KOPT-K1 (cell line): ENCODE measurements around the gene TBC1D17.

Experiments
- H3K27ac ChIP-seq: fragments of 200-600 bp; sonication (generic); 2 replicates; pipeline ENCODE4 v1.5.1; 2016; ENCODE audit warnings: antibody characterized with exemption, mild to moderate bottlenecking, low read depth, low read length; ENCODE audit not compliant: poor library complexity, severe bottlenecking
- H3K36me3 ChIP-seq: fragments of 200-600 bp; sonication (generic); 2 replicates; pipeline ENCODE4 v1.5.1; 2017; ENCODE audit warnings: antibody characterized with exemption, mild to moderate bottlenecking, low read length, moderate library complexity; ENCODE audit not compliant: insufficient read depth
- H3K9me3 ChIP-seq: fragments of 200-600 bp; sonication (generic); 2 replicates; pipeline ENCODE4 v1.5.1; 2017; ENCODE audit warnings: antibody characterized with exemption, low read length, mild to moderate bottlenecking; ENCODE audit not compliant: insufficient read depth, poor library complexity, severe bottlenecking

Gene TBC1D17

DNA sequence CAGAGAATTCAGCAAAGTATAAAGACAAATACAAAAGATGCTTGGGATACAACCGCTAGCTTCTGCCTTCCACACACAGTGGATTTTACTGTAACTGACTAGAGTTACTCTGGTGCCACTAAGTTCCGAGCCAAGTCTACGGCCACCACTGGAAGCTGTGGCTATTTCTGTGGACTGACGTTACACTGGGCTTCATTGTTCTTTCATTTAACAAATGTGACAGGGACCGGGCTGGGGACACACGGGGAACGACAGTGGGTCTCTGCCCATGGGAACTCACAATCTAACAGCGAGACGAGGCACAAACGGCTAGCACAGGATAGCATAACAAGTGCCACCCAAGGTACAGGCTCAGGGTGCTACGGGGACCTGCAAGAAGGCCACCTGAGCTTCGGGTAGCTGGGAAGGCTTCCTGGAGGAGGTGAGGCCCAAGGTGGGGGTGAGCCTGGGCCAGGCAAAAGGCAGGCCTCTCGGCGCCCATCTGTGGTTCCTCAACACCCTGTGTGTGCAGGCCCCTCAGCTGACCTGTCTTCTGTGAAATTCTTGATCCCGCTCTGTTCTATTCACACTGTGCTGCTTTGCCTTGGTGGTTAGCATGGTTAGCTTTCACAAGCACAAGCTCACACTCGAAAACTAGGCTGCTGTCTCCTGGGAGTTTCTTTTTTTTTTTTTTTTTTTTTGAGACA lies 29.5 kb downstream of the TBC1D17 start:
- Histone ChIP-seq H3K27ac (no peak overlapping the region), H3K36me3 (peaks cover 65% of the 10 kb centered on the region), H3K9me3 (no peaks in the 10 kb centered on the region)

DNA sequence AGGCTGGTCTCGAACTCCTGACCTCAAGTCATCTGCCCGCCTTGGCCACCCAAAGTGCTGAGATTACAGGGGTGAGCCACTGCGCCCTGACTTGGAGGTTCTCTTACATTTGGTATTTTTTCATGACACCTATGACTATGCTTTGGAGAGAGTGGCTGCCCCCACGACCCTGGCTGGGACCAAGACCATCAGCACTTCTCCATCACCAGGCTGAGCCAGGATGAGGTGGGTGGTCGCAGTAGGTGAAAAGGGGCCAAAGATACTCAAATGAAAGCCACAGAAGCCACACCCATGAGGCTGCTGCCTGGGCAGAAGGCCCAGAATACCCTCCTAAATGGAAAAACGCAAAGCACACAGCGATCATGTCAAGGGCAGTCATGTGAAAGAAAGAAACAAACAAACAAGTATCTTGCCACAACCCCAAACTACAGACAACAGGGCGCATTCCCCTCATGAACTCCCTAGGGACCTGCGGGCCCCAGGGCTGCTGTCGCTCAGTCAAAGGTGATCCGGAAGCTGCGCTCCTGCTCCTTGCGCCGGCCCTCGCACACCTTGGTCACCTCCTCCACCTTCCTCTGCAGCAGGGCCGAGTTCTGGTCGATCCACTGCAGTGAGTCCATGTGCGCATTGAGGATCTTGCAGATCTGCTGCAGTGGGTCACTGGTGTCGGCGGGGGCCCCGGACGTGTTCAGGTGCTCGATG lies 30.4 kb downstream of the TBC1D17 start:
- no peak overlapping the region for H3K27ac ChIP-seq
- peaks cover 74% of the 10 kb centered on the region for H3K36me3 ChIP-seq

DNA sequence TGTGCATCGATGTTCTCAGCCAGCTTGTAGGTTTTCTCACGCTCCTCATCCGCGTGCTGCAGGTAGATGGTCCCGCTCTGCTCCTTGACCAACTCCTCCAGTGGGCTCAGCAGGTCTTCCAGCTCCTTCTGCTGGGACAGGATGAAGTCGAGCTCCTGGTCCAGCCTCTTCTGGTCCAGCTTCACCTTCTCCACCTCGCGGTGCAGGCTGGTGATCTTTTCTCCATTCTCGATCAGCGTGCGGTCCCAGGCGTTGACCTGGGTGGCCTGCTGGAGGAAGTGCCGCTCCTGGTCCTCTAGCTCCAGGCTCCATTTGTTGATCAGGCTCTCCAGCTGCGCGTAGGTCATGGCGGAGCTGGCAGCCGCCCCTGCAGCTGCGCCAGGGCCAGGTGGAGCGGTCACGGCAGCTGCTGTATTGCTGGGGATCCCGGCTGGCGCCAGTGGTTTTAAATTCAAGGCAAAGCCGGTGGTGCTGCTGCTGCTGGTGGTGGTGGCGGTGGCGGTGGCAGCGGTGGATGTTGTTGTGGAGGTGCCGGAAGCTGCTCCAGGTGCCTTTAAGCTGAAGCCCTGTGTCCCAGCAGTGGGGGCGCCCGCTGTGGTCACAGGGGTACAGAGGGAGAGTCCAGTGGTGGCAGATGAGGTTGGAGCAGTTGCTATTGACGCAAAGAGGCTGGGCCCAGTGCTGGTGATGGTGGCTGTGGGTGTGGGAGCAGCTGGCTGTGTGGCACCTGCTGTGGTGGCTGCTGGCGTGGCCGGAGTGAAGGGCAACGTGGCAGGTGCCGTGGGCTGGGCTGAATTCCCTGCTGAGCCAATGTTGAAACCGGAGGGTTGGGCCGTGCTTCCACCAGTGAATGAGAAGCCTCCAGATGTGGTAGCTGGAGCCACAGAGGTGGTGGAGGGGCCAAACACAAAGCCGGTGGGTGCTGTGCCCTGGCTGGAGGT lies 31.2 kb downstream of the TBC1D17 start:
- H3K27ac ChIP-seq, result no peak overlapping the region
- H3K9me3 ChIP-seq, result no peaks in the 10 kb centered on the region
- H3K36me3 ChIP-seq, result peaks cover 82% of the 10 kb centered on the region

More for the DNA sequence above, 30.4 kb downstream of the TBC1D17 start:
- H3K9me3 ChIP-seq, result no peaks in the 10 kb centered on the region

DNA sequence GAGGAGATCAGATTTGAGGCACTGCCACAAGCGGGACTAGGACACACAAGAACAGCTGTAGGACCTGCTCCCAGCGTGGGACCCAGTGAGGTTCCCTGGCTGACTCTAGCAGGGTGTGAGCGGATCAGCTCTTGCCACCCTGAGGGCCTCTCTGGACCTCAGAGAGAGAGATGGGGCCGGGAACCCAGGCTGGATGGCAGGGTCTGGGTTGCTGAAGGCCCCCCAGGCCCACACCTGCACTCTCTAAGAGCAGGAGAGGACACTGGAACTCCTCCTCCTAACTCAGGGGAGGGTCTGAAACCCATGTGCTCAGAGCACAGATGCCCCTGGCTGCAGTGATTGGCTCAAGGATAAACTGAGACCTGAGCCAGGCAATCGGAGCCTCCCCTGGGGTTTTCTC lies 32.7 kb downstream of the TBC1D17 start:
- Histone ChIP-seq H3K27ac (no peak overlapping the region), H3K9me3 (no peaks in the 10 kb centered on the region), H3K36me3 (peaks cover 97% of the 10 kb centered on the region)

DNA sequence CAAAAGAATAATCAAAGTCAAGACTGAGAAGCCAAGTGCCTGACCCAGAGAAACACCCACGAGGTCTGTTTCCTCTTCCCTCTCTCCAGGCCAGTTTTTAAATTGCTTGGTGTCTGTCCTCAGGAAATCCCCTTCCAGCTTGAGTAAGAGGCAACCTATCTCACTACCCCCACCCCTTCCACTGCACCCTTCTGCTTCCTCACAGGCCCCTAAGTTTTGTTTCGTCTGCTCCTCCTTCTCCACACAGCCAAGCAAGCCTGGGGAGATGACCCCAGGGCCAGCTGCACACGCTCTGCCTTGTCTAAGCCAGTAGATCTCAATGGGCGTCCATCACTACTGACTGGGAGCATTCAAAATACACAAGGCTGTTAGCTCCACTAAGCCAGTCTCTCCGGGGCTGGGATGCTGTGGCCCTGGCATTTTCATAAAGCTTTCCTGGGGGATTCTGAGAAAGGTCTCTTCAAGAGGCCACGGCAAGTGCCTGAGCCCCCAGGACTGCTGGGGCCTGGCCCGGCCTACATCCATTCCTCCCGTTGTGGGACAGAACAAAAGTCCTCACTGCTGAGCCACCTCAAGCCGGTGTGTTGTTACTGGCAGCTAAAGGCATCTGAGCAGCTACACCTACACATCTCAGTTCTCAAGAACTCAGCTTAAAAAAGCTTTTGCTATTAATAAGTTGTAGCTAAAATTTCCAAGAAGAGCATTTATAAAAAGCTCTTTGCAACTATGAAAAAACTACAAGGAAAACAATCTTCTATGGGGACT lies 34.1 kb downstream of the TBC1D17 start:
- H3K36me3 ChIP-seq, result peaks cover 97% of the 10 kb centered on the region
- H3K9me3 ChIP-seq, result no peaks in the 10 kb centered on the region
- H3K27ac ChIP-seq, result no peak overlapping the region

DNA sequence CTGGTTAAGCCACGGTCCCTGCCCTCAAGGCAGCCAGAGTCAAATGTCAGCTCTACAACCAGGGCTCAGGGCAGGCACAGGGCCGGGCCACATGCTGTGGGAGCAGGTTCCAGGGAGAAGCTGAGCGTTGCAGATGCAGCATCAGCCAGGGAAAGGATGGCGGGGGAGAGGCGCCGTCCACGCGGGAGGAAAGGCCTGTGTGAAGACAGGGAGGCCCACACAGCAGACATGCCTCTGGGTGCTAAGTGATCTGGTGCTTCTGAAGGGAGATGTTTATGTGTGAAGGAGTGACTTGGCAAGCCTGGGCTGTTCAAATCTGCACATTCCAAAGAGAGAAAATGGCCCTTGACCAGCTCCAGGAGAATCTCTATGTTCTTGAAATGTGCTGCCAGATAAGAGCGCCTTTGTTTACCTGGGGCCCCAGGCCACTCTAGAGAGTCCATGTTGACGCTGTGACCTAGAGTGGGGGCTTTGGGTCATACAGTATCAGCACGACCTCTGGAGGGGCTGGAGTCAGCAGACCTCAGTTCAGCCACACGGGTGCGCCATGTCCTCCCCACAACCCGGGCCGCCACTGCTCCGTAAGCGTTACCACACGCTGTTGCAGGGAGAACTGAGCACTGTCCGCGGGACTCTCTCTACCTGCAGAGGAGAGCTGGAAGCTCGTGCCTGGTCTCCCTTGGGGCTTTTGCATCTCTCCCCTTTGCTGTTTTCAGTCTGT lies 35.6 kb downstream of the TBC1D17 start:
- peaks cover 97% of the 10 kb centered on the region for H3K36me3 ChIP-seq

DNA sequence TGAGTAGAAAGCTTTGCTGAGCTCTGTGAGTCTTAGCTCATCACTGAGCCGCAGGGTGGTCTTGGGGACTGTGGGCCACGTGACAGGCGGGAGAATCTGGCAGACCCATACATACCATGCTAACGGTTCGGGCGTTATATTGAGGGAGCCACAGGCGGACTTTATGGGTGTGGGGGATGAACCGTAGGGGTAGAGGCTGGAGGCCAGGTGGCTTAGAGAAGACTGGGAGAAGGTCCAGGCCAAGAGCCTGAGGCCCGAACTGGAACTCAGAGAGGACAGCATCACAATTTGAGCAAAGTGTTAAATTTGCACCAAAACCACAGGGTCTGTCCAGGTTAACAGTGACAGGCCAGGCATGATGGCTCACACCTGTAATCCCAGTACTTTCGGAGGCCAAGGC lies 36.2 kb downstream of the TBC1D17 start:
- H3K9me3 ChIP-seq, result no peaks in the 10 kb centered on the region
- no peak overlapping the region for H3K27ac ChIP-seq
- H3K36me3 ChIP-seq, result peaks cover 97% of the 10 kb centered on the region

More for the DNA sequence above, 35.6 kb downstream of the TBC1D17 start:
- H3K9me3 ChIP-seq, result no peaks in the 10 kb centered on the region
- no peak overlapping the region for H3K27ac ChIP-seq

DNA sequence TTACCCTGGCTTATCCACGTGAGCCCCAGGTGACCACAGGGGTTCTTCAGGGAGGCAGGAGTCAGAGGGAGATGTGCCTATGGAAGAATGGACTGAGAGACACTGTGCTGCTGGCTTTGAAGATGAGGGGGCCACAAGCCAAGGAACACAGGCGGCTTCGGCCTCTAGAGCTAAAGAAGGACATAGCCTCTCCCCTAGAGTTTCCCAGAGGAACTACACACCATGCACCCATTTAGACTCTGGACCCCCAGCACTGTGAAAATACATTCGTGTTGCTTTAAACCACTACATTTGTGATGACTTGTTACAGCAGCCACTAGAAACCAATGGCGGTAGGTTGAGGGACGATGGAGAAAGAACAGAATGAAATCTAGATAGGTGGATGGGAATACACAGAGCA lies 37.8 kb downstream of the TBC1D17 start:
- Histone ChIP-seq H3K9me3 (no peaks in the 10 kb centered on the region), H3K27ac (no peak overlapping the region), H3K36me3 (peaks cover 96% of the 10 kb centered on the region)

DNA sequence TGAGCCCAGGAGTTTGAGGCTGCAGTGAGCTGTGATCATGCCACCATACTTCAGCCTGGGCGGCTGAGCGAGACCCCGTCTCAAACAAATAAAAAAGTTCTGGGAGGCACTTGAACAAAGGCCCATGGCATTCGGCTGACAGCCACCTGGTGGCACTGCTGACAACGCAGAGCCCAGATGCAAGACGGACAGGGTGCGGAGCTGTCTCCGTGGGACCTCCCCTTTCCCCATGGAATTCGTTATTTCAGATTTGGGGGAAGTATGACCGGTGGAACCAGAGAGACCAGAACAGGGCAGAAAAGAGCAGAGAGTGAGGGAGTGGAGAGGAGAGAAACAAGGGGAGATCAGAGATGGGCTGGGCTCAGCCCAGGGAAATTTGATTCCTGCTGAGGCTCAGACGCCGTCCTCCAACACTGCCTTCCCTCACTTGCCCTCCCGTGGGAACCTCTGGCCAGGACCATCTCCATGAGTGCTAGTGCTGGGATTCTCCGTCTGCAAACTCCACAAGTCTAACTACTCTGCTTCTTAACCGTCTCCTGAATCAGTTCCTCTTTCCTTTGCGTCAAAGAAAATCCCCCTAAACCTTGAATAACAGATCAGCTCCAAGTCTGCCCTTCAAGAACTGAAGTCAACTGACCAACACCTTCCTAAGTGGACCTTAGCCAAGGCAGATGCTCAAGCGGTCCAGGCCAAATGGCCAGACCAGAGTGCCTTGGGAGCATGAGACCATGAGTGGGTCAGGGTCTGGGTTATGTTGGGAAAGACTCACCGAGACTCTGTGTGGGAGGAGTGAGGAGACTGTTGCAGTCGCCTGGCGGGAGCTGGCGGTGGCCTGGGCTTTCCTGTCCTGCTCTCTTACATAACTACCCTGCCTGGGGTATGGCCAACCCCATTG lies 39.6 kb downstream of the TBC1D17 start:
- H3K9me3 ChIP-seq, result no peaks in the 10 kb centered on the region
- H3K27ac ChIP-seq, result no peak overlapping the region
- peaks cover 96% of the 10 kb centered on the region for H3K36me3 ChIP-seq

DNA sequence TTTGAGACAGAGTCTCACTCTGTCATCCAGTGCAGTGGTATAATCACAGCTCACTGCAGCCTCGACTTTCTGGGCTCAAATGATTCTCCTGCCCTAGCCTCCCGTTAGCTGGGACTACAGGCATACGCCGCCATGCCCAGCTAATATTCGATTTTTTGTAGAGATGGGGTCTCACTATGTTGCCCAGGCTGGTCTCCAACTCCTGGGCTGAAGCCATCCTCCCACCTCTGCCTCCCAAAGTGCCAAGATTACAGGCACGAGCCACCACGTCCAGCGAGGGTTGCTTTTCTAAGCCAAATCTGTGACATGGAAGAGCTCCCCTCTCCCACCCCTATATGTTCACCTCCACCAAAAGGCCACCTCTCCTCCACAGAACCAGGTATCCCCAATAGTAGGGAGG lies 40.6 kb downstream of the TBC1D17 start:
- peaks cover 96% of the 10 kb centered on the region for H3K36me3 ChIP-seq
- no peaks in the 10 kb centered on the region for H3K9me3 ChIP-seq
- H3K27ac ChIP-seq, result no peak overlapping the region

DNA sequence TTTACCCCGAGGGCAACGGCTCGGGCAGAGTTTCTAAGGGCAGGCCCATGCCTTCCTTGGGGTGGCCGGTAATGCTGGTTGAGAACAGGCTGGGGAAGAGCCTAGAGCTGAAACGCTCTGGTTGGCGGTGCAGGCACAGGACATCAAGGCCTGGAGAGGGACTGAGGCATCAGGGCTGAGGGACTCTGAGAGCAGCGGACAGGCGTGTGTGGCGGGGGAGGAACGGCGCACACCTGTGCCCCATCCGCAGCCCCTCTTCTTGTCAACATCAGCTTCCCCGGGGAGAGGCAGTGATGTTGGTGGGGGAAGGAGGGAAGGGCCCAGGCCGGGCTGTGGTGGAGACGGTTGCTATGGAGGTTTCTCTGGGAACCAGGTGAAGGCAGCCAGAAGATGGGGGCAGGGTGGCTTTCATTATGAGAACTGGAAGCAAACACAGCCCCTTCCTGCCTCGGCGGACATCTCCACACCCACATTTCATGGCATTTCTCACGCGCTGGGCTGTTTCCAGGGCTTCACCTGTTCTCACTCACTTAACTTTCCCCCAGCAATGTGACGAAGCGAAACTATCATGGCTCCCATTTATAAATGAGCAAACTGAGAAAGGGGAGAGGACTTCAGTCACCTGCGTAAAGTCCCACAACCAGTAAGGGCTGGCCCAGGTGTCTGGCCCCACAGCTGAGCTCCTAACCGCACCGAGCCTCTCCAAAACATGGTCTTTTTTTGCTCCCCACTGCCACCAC lies 43.3 kb downstream of the TBC1D17 start:
- peaks cover 96% of the 10 kb centered on the region for H3K36me3 ChIP-seq
- no peak overlapping the region for H3K27ac ChIP-seq

DNA sequence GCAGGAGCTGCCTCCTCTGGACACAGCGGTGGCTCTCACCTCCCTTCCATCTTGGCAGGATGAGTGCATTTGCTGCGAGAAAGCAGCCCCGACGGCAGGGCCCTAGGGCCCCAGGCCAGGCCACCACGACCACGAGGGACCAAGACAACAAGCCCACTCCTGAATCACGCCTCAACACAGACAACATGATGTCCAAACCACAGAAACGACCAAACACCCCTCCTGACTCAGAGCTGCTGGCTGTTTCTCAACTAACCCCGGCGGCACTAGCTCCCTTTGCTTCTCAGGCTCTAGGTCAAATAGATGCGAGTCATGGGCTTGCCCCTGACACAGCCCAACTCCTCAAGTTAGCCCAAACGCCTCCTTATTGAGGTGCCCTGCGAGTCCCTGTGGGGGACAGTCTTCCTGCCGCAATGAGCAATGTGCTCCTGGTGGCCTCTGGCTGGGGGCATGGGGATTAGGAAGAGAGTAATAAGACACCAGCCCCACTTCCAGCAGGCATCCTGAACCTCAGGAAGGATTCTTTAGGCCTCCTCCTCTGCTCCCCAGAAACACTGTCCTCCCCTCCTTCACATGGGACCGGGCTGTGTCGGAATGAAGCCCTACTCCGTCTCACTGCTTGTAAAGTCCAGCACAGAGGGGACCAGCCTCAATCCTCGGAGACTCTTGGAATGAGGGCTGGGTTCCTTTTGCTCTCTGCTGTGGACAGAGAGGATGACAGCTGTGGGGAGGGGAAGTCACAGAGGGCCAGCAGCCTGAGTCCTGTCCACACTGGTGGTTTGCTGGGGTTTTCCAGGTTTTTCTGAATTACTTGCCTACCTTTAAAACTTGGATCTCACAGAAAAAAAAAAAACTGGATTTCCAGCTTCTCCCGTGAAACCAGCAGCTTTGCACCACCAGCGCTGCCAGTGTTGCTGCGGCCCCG lies 44.6 kb downstream of the TBC1D17 start:
- Histone ChIP-seq H3K27ac (no peak overlapping the region), H3K9me3 (no peaks in the 10 kb centered on the region), H3K36me3 (peaks cover 98% of the 10 kb centered on the region)

More for the DNA sequence above, 43.3 kb downstream of the TBC1D17 start:
- no peaks in the 10 kb centered on the region for H3K9me3 ChIP-seq
